GM23248 (cell line): ENCODE results near the gene SLC8A1. TPM values are rescaled to one million over a fixed set of nuclear protein-coding genes. Genes with fewer than 3 reads are reported as not detected.

Experiments used
- DNase-seq: peaks from one replicate; pipeline ENCODE4 v3.0.0-alpha.2; 2015
- H2AFZ ChIP-seq: fragments of 200-600 bp; sonication (generic); 2 replicates; pipeline ENCODE4 v1.6.1; 2016; ENCODE audit warnings: antibody characterized with exemption
- H3F3A ChIP-seq: fragments of 200-600 bp; sonication (generic); 2 replicates; pipeline ENCODE4 v1.6.1; 2016; ENCODE audit warnings: mild to moderate bottlenecking, antibody characterized with exemption, mixed run types; ENCODE audit not compliant: insufficient read depth
- H3K27ac ChIP-seq: fragments of 200-600 bp; sonication (generic); 2 replicates; pipeline ENCODE4 v1.5.1; 2016; ENCODE audit warnings: mild to moderate bottlenecking
- H3K27me3 ChIP-seq: fragments of 200-600 bp; sonication (generic); replicated peaks from 2 replicates; pipeline ENCODE4 v1.6.1; 2016; ENCODE audit warnings: mild to moderate bottlenecking; ENCODE audit not compliant: insufficient read depth
- H3K36me3 ChIP-seq: fragments of 200-600 bp; sonication (generic); 2 replicates; pipeline ENCODE4 v1.6.1; 2016; ENCODE audit warnings: low read depth, mild to moderate bottlenecking
- H3K4me1 ChIP-seq: fragments of 200-600 bp; sonication (generic); 2 replicates; pipeline ENCODE4 v1.6.1; 2016; ENCODE audit warnings: mild to moderate bottlenecking; ENCODE audit not compliant: insufficient read depth
- H3K4me2 ChIP-seq: fragments of 200-600 bp; sonication (generic); one replicate; pipeline ENCODE4 v1.6.1; 2016; ENCODE audit warnings: mild to moderate bottlenecking; ENCODE audit not compliant: unreplicated experiment
- H3K4me3 ChIP-seq: fragments of 200-600 bp; sonication (generic); 2 replicates; pipeline ENCODE4 v1.5.1; 2016; ENCODE audit warnings: mild to moderate bottlenecking
- H3K79me2 ChIP-seq: fragments of 200-600 bp; sonication (generic); 2 replicates; pipeline ENCODE4 v1.6.1; 2016; ENCODE audit warnings: mild to moderate bottlenecking; ENCODE audit not compliant: insufficient read depth
- H3K9ac ChIP-seq: fragments of 200-600 bp; sonication (generic); 2 replicates; pipeline ENCODE4 v1.6.1; 2016; ENCODE audit warnings: mild to moderate bottlenecking
- H3K9me2 ChIP-seq: fragments of 200-600 bp; sonication (generic); 2 replicates; pipeline ENCODE4 v1.6.1; 2016; ENCODE audit warnings: mixed run types, mild to moderate bottlenecking, moderate library complexity; ENCODE audit not compliant: insufficient read depth
- H3K9me3 ChIP-seq: fragments of 200-600 bp; sonication (generic); one replicate; pipeline ENCODE4 v1.6.1; 2017; ENCODE audit warnings: low read depth
- H4K20me1 ChIP-seq: fragments of 200-600 bp; sonication (generic); 2 replicates; pipeline ENCODE4 v1.6.0; 2016; ENCODE audit not compliant: insufficient read depth
- EZH2 ChIP-seq: fragments of 200-600 bp; sonication (generic); IDR thresholded peaks from 2 replicates; pipeline ENCODE4 v1.6.1; 2018; ENCODE audit warnings: antibody characterized with exemption, mild to moderate bottlenecking; ENCODE audit not compliant: insufficient read depth, poor library complexity, severe bottlenecking
- EZH2phosphoT487 ChIP-seq: fragments of 200-600 bp; sonication (generic); IDR thresholded peaks from 2 replicates; pipeline ENCODE4 v1.6.1; 2018; ENCODE audit warnings: antibody characterized with exemption, moderate library complexity, mild to moderate bottlenecking, low read depth; ENCODE audit not compliant: insufficient read depth
- WGBS, 2 experiments: methylation state at CpG; one replicate each; pipeline ENCODE4 v1.1.6; 2015 to 2017; ENCODE audit warnings: low lambda C conversion rate in 2 of 2, low coverage in 1 of 2; ENCODE audit errors: missing lambda C conversion rate in 2 of 2; 5-methylcytosine and 5-hydroxymethylcytosine counted together
- in situ Hi-C: fragments of 300-500 bp; cut with MboI; formaldehyde crosslinking; loops from 2 replicates; pipeline ENCODE4 v1.15.0; 2020
- polyA plus RNA-seq: library from polyadenylated mRNA; unstranded; fragments of >200 nt; fragmentation: Nextera tagmentation; extraction: Ambion mirVana; gene quantifications from 2 replicates; pipeline ENCODE4 v1.2.1, GENCODE V29; 2016
- total RNA-seq: library from RNA; depleted of rRNA; stranded (reverse); fragments of >200 nt; shearing (Covaris generic); gene quantifications from 2 replicates; pipeline ENCODE4 v1.2.3, GENCODE V29; 2014

Gene SLC8A1
- total and polyA plus RNA-seq, 2 experiments from 2014 or later, result 13.8 to 83.4 TPM

DNA sequence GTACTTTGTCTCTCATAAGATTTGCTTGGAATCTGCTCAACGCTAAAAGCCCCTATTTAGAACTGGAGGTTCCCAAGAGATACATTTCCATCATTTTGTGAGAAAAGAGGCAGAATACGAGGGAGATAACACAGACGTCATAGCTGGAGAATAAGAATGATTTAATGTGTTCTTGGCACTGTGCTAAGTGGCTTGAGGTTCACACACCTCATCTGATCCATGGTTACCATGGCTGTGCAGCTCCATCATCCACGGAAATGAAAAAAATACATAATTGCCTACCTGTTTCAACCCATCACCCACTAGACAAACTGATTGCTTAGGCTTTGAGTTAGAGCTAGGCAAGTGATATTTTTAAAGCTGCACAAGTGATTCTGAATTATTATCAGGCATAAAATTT is 227.6 kb downstream of the SLC8A1 start:
- in situ Hi-C loops, result no loop called here
- DNase-seq, result no peak
- 88% methylated on average over 4 of the region's 4 CpGs for WGBS, 2 experiments

GRCh38 chr2:40220177-40220925 is 231.5 kb downstream of the SLC8A1 start:
- no peak overlapping the region for H3K4me3 ChIP-seq
- no peak overlapping the region for H3K9ac ChIP-seq
- peak; percentile 81 for DNase-seq
- 0 out of 2 replicates have a peak overlapping the region, but pooled peaks have one; percentile 1 for H2AFZ ChIP-seq
- H3K79me2 ChIP-seq, result no peaks in the 10 kb centered on the region
- peak overlapping the region; percentile 36 for H3K4me2 ChIP-seq
- H3K9me2 ChIP-seq, result no peaks in the 10 kb centered on the region
- in situ Hi-C loops, result no loop called here
- H3K9me3 ChIP-seq, result no peaks in the 10 kb centered on the region
- peak overlapping the region; percentile 44 for H3K27ac ChIP-seq
- TF ChIP-seq EZH2 (no peak), EZH2phosphoT487 (no peak)
- no peaks in the 10 kb centered on the region for H4K20me1 ChIP-seq
- no peaks in the 10 kb centered on the region; the same call in 1 of the 2 replicates for H3F3A ChIP-seq
- 44 to 45% methylated on average over 4 of the region's 4 CpGs for WGBS, 2 experiments
- H3K36me3 ChIP-seq, result no peaks in the 10 kb centered on the region
- peaks cover 29% of the 10 kb centered on the region for H3K4me1 ChIP-seq
- no peaks in the 10 kb centered on the region for H3K27me3 ChIP-seq

More for the DNA sequence above, 227.6 kb downstream of the SLC8A1 start:
- no peak overlapping the region for H2AFZ ChIP-seq
- H3K27ac ChIP-seq, result no peak overlapping the region
- H3K36me3 ChIP-seq, result no peaks in the 10 kb centered on the region
- H3K9me2 ChIP-seq, result no peaks in the 10 kb centered on the region
- no peaks in the 10 kb centered on the region for H3K9me3 ChIP-seq
- H3K27me3 ChIP-seq, result no peaks in the 10 kb centered on the region
- TF ChIP-seq EZH2 (no peak), EZH2phosphoT487 (no peak)
- no peaks in the 10 kb centered on the region for H3K79me2 ChIP-seq
- no peak overlapping the region for H3K9ac ChIP-seq
- H4K20me1 ChIP-seq, result no peaks in the 10 kb centered on the region
- H3K4me2 ChIP-seq, result no peak overlapping the region
- H3K4me3 ChIP-seq, result no peak overlapping the region
- H3K4me1 ChIP-seq, result peaks cover 19% of the 10 kb centered on the region
- no peaks in the 10 kb centered on the region; the same call in 1 of the 2 replicates for H3F3A ChIP-seq

DNA sequence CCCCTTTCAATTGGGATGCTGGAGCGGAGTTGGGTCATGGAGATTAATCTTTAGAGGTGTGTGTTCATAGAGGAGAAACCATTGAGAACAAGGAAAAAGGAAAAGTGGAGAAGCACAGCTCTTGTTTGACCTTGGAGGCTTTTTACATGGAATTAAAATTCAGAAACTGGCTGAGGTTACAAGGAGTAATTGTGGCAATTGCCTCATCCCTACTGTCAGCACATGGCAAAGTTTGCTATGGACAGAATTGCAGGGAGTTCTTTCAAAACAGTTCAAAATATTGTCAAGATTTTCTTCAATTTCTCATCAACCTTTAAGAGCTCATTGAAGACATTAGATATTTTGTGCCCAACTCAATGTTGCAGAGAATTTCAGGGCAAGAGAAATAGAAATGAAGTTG is 232.7 kb downstream of the SLC8A1 start:
- Histone ChIP-seq H3K4me2 (no peak overlapping the region), H3K9me2 (no peaks in the 10 kb centered on the region), H3K9ac (no peak overlapping the region), H3K79me2 (no peaks in the 10 kb centered on the region), H3F3A (no peaks in the 10 kb centered on the region; the same call in 1 of the 2 replicates), H3K4me1 (peaks cover 29% of the 10 kb centered on the region), H3K9me3 (no peaks in the 10 kb centered on the region), H4K20me1 (no peaks in the 10 kb centered on the region), H3K36me3 (no peaks in the 10 kb centered on the region), H3K27me3 (no peaks in the 10 kb centered on the region), H3K4me3 (no peak overlapping the region), H2AFZ (no peak overlapping the region), H3K27ac (no peak overlapping the region; the same call in 1 of the 2 replicates)
- in situ Hi-C loops, result no loop called here
- TF ChIP-seq EZH2phosphoT487 (no peak), EZH2 (no peak)
- 94 to 100% methylated on average over 1 of the region's 1 CpG for WGBS, 2 experiments
- DNase-seq, result peak; percentile 37

DNA sequence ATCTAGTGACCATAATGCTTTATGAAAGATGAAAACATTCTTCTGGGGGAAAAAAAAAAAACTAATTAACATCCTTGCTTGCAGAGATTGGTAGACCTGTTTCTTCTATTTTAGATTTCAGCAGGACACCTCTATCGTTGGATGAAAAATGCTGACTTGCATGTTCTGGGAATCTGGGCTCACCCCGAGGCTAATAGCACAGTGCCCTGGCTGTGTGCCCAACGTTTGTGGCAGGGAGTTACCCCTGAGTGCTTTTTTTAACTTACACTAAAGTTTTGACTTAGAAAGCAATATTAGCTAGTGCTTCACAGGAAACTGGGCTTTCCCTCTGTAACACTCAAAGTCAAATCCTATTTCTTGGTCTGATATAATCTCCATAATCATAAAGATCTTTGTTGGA is 233.2 kb downstream of the SLC8A1 start:
- no peak overlapping the region for H3K4me2 ChIP-seq
- peaks cover 33% of the 10 kb centered on the region for H3K4me1 ChIP-seq
- no peak overlapping the region for H2AFZ ChIP-seq
- H3K9ac ChIP-seq, result no peak overlapping the region
- no peak overlapping the region for H3K4me3 ChIP-seq
- no peak overlapping the region for H3K27ac ChIP-seq
- TF ChIP-seq EZH2, result no peak
- TF ChIP-seq EZH2phosphoT487, result no peak
- H3K79me2 ChIP-seq, result no peaks in the 10 kb centered on the region
- no peaks in the 10 kb centered on the region for H3K27me3 ChIP-seq
- H3F3A ChIP-seq, result peaks cover 3% of the 10 kb centered on the region
- no peaks in the 10 kb centered on the region for H3K9me2 ChIP-seq
- DNase-seq, result no peak
- H3K9me3 ChIP-seq, result no peaks in the 10 kb centered on the region
- no peaks in the 10 kb centered on the region for H4K20me1 ChIP-seq
- WGBS, 2 experiments, result 7 to 11% methylated on average over 3 of the region's 3 CpGs
- no peaks in the 10 kb centered on the region for H3K36me3 ChIP-seq
- in situ Hi-C loops, result no loop called here
